ENCODE data around the gene SAMMSON. TPM values are rescaled to one million over a fixed set of nuclear protein-coding genes. Genes with fewer than 3 reads are reported as not detected.

Gene SAMMSON
- total RNA-seq, 1 donor from 2014 or later, result not detected

DNA sequence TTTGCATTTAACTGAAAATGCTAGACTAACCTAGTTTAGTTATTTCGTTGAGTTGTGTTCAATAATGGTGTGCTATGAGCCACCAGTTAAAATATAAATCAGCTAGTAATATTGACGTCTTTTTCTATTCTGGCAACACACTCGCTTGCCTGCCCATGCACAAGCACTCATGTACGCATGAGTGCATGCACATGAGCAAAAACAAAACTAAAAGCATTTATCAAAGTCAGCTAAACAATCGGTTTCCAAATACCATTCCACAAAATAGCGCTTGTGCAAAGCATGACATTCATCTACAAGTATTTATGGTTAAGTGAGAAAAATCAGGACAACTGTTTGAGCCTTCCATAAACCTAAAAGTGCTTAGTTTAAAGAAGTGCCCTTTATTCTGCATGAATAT, 13.1 kb upstream of the SAMMSON start:
- no peak for DNase-seq (ENCODE audit: low read depth)
- H3K36me3 ChIP-seq (ENCODE audit: control insufficient read depth, insufficient read depth, low read length), result no peaks in the 10 kb centered on the region
- no peaks in the 10 kb centered on the region for H3K27me3 ChIP-seq (ENCODE audit: control insufficient read depth, insufficient read depth, low read length)
- no peak overlapping the region for H3K4me3 ChIP-seq (ENCODE audit: low read depth, low read length)
- TF ChIP-seq, protein P1, sequence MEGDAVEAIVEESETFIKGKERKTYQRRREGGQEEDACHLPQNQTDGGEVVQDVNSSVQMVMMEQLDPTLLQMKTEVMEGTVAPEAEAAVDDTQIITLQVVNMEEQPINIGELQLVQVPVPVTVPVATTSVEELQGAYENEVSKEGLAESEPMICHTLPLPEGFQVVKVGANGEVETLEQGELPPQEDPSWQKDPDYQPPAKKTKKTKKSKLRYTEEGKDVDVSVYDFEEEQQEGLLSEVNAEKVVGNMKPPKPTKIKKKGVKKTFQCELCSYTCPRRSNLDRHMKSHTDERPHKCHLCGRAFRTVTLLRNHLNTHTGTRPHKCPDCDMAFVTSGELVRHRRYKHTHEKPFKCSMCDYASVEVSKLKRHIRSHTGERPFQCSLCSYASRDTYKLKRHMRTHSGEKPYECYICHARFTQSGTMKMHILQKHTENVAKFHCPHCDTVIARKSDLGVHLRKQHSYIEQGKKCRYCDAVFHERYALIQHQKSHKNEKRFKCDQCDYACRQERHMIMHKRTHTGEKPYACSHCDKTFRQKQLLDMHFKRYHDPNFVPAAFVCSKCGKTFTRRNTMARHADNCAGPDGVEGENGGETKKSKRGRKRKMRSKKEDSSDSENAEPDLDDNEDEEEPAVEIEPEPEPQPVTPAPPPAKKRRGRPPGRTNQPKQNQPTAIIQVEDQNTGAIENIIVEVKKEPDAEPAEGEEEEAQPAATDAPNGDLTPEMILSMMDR (IDR thresholded peaks at IDR 0.05; ENCODE audit: insufficient read depth, low read length, poor library complexity, severe bottlenecking), result no peak

DNA sequence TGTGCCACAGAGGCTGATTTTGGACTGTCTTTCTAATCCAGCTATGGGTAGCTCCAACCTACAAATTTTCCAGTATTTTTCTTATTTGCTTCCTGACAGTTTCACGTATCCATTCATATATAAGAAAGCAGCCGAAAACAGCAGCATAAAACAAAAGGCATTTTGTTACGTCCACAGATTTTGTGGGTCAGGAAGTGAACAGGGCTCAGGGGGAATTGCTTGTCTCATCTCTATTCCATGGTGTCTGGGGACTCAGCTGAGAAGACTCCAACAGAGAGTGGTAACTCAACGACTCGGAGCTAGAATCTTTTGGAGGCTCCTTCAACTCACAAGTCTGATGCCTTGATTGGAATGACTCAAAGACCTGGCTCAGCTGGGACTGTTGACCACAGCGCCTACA, 11.7 kb upstream of the SAMMSON start:
- TF ChIP-seq, protein P1 (IDR thresholded peaks at IDR 0.05; ENCODE audit: insufficient read depth, low read length, poor library complexity, severe bottlenecking), result no peak
- no peaks in the 10 kb centered on the region for H3K27me3 ChIP-seq (ENCODE audit: control insufficient read depth, insufficient read depth, low read length)
- DNase-seq (ENCODE audit: low read depth), result no peak
- H3K36me3 ChIP-seq (ENCODE audit: control insufficient read depth, insufficient read depth, low read length), result no peaks in the 10 kb centered on the region
- H3K4me3 ChIP-seq (ENCODE audit: low read depth, low read length), result no peak overlapping the region

DNA sequence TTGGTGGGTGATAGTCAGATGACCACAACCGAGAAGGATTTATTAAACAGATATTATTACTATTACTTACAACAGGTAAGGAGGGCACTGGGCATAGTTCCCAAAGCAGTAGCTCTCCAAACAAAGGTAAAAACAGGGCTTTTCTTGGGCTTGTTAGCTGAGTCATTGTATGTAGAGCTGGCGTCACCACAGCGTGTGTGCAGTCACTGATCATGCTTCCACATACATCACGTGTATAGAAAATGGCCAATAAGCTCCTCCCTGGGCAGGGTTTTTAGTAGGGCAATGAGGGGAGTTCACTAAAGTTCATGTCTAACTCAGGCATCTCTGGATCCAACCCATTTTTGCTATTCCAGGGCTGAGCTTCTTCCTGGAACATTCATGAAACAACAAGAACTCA, 5.8 kb upstream of the SAMMSON start:
- Histone ChIP-seq H3K4me3 (ENCODE audit: low read depth, low read length) (no peak overlapping the region), H3K36me3 (ENCODE audit: control insufficient read depth, insufficient read depth, low read length) (no peaks in the 10 kb centered on the region), H3K27me3 (ENCODE audit: control insufficient read depth, insufficient read depth, low read length) (no peaks in the 10 kb centered on the region)
- TF ChIP-seq, protein P1 (IDR thresholded peaks at IDR 0.05; ENCODE audit: insufficient read depth, low read length, poor library complexity, severe bottlenecking), result no peak
- no peak for DNase-seq (ENCODE audit: low read depth)

DNA sequence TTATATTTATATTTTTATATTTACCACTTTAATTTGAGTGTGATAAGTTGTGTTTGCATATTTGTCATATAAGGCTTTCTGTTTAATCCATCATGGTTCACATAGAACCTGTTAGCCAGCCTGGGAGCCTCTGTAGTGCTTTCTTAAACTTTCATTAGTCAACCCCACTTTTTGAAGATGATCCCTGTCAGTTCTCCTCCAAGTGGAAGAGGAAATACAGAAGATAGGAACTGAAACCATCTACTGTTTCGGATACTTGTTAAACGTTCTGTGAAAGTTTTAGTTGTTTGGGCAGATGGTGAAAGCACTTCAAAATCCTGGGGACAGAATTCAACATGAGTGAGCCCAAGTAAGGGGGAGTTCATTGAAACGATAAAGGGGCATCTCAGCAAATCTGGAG, 4.6 kb upstream of the SAMMSON start:
- TF ChIP-seq, protein P1 (IDR thresholded peaks at IDR 0.05; ENCODE audit: insufficient read depth, low read length, poor library complexity, severe bottlenecking), result no peak
- no peaks in the 10 kb centered on the region for H3K36me3 ChIP-seq (ENCODE audit: control insufficient read depth, insufficient read depth, low read length)
- DNase-seq (ENCODE audit: low read depth), result no peak
- H3K4me3 ChIP-seq (ENCODE audit: low read depth, low read length), result no peak overlapping the region
- no peaks in the 10 kb centered on the region for H3K27me3 ChIP-seq (ENCODE audit: control insufficient read depth, insufficient read depth, low read length)

DNA sequence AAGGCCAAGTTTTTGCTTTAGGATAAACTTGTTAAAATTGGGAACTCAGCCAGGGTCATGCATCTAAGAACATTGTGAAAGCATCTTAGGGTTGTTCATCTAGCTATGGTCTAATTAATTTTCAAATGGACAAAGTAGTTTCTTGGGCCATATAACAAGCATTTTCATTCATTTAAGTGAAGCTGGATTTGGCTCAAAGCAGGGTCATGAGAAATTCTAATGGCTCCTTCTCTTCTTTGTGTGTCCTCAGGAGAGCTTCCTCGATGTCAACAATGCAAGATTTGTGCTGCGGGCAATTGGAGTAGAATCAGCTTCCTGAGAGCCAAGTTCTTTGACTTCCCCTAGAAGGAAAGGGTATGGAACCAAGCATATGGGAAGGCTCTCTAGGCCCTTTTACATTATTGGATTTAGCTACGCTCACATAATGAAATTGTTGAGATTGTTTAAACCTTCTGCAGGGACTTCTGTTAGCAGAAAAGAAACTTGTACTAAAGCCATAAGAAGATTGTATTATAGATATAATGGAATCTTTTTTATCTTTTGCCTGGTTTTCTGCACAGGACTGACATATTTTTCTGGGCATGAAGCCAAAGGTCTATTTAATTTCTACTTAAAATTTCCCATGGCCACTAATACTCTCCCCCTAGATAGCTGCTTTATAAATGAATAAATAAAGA, 1.8 kb upstream of the SAMMSON start:
- H3K4me3 ChIP-seq (ENCODE audit: low read depth, low read length), result no peak overlapping the region
- no peak for DNase-seq (ENCODE audit: low read depth)
- TF ChIP-seq, protein P1 (IDR thresholded peaks at IDR 0.05; ENCODE audit: insufficient read depth, low read length, poor library complexity, severe bottlenecking), result no peak
- no peaks in the 10 kb centered on the region for H3K36me3 ChIP-seq (ENCODE audit: control insufficient read depth, insufficient read depth, low read length)
- H3K27me3 ChIP-seq (ENCODE audit: control insufficient read depth, insufficient read depth, low read length), result no peaks in the 10 kb centered on the region

DNA sequence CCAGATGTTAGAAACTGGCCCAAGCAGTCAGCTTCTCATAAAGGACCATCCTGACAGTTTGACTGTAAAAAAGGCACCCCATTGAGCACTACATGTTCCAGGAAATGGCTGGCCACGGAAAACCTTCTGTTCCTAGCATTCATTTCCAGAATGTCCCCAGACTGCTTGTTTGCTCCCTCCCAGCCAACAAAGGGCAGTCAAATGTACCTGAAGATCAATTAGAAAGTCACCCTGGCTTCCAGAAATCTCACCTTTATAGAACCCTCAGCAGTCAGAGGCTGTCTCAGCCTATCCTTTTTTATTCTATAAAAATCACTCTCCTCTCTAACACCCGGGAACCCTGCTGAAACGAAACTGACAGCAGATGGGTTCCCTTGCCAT, 784 bp upstream of the SAMMSON start:
- no peak overlapping the region for H3K4me3 ChIP-seq (ENCODE audit: low read depth, low read length)

More for the DNA sequence above, 784 bp upstream of the SAMMSON start:
- TF ChIP-seq, protein P1 (IDR thresholded peaks at IDR 0.05; ENCODE audit: insufficient read depth, low read length, poor library complexity, severe bottlenecking), result no peak
- Histone ChIP-seq H3K27me3 (ENCODE audit: control insufficient read depth, insufficient read depth, low read length) (no peaks in the 10 kb centered on the region), H3K36me3 (ENCODE audit: control insufficient read depth, insufficient read depth, low read length) (no peaks in the 10 kb centered on the region)
- no peak for DNase-seq (ENCODE audit: low read depth)

Measured in kidney epithelial cell (primary cell).